IPS DF 4.7 (cell line): ENCODE data around the gene ASH1L.
"Not testable (repeated sequence)": the region's sequence is repeated elsewhere in the genome, so short reads cannot be mapped to it uniquely, and the experiment has no call there.

ENCODE experiments used
- DNase-seq: peaks from one replicate; pipeline ENCODE4 v3.0.0-alpha.2; 2013; ENCODE audit warnings: low spot score; ENCODE audit errors: extremely low read depth

Gene ASH1L

DNA sequence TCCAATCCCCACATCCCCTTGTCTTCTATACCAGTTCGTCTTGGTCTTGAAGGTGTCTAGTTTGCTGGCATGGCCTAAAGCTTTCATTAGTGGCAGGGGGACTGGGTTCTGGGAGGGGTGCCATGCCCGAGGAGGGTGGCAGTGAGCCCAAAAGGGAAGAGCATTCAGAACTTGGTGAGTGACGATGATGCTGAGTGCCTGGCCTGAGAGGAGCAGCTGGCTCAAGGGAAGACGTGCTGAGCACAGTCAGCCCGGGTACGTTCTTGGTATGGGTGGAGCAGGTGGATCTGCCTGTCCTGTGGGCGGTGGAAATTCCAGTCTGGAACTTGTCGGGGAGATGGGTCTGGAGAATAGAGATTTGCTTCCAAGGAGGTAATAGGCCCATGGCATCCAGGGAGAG lies 249.3 kb downstream of the ASH1L start:
- DNase-seq, result no peak

DNA sequence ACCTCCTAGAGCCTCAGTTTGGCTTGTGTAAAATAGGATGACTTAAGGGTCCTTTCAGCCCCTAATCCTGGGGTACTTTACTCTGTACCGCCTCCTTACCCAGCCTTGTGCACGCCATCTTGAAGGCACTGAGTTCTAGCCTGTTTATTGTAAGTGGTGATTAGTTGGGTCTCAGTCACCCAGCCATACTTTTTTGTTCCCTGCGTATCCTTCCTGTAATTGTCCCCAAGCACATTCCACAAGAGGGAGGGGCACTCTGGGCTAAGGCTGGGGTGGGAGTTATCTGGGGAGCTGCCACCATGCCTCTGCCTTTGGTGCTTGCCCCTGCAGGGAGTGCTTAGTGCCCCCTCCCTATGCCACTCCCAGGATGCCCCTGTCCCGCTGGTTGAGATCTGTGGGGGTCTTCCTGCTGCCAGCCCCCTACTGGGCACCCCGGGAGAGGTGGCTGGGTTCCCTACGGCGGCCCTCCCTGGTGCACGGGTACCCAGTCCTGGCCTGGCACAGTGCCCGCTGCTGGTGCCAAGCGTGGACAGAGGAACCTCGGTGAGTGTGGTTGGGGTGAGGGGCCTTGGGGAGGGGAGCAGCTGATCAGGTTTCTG lies 253.1 kb downstream of the ASH1L start:
- DNase-seq, result no peak

DNA sequence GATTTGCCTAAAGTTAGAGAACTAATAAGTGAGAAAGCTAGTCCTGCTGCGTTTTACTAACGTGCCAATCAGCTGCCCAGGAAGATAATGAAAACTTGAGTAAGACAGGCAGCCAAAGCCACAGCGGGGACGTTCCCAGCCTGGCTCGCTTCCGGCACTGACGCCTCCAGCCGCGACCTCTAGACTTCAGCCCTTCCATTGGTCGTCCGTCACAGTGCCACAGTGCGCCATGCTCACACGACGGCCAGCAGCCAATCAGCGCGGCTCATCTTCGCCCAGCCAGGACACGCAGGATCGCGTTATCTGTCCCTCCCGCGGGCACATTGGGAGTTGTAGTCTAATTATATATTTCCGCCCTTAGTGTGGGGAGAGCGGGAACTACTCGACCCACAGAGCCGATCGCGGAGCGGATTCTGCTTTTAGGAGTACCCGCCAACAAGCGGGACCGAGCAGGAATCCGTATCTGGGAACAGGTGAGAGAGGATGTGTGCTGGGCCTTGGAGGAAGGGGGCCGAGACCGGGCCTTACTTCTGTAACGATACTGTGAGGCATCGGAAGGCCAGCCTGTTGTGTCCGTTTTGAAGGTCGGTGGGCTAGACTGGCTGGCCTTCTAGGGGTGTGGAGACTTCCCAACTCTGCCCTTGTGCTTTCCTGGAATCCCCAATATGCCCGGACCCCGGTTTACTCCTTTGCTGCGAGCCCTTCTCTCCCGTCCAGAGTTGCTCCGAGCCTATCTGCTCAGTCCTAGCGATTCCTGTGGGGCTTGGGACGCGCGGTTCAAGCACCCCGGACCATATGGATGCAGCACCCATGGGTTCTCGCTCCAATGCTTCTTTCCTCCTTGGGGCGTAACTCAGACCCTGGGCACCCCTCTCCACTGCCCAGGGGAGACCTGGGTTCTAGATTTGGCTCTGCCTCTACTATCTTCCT lies 253.8 kb downstream of the ASH1L start, which contains the start of gene FDPS:
TSS of gene FDPS (plus strand) at position 374 of the 930 bp plus-strand sequence. CDS start 924 bp downstream, outside the sequence.
- peak; percentile 93 for DNase-seq

DNA sequence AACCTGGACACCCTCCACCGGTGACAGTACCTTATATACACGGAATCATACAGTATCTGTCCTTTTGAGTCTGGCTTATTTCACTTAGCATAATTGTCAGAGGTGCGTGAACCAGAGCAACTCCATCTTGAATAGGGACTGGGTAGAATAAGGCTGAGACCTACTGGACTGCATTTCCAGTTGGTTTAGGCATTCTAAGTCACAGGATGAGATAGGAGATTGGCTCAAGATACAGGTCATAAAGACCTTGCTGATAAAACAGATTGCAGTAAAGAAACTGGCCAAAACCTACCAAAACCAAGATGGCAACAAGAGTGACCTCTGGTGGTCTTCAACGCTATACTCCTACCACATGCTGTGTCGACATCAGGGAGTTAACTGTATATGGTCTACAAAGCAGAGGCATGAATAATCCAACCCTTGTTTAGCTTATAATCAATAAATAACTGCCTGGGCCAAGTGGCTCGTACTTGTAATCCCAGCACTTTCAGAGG lies 255.3 kb downstream of the ASH1L start:
- no peak for DNase-seq

DNA sequence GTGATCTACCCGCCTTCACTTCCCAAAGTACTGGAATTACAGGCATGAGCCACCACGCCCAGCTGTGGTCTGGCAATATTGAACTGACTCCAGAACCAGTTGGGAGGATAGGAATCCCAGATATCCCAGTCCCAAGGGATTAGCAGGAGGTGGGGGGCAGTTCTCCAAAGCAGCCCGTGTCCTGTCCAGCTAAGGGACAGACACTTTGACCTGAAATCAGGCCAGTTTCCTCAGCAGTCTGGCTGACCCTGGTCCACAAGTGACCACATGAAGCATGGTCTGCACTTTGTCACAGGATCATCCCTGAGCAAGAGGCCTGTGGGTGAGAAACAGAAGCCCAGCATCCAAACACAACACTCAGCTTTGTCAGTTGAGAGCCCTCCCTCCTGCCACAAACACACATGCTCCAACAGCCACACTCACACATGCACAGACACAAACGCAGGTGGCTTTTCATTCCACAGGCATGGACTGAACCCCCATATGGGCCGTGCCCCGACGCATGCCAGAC lies 256.7 kb downstream of the ASH1L start:
- DNase-seq, result no peak

DNA sequence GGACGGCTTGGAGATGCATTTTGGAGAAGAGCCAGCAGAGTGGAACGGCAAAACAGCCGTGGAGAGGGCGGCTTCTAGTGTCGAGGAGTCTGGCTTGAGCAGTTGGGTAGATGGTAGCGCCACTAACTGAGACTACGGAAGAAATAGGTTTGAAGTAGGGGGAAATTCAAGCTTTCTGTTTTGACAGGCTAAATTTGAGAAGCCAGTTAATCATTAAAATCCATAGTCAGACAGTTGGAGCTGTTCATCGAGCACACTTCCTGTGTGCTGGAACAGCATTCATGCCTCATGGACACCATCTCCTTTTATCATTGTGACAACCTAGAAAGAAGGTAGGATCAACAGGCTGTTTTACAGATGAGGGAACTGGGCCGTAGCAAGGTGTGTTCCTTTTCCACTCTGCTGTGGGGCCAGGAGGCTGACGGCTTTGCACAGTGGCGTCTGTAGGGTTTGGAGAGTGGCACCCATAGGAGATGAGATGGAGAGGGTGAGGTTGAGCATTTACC lies 258.0 kb downstream of the ASH1L start:
- DNase-seq, result no peak

DNA sequence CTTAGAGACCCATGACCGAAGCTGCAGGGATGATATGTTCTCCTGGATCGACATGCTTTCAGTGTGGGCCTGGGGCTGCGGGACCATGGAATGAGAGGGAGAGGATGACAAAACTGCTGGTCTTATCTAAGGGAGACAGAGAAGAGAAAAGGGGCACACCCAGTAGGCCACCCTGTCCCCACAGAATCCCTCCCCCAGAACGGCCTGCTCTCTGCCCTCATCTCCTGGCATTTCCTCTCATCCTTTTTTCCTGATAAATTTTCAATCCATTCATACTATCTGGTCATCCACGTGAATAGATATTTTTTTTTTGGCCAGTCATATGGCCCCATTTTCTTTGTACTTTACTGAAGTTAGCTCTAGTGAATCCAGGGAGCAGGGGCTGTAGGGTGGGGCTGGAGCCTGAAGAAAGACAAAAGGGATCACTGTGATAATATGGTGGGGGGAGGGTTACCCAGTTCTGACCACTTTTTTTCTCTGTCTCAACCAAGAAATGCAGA lies 261.2 kb downstream of the ASH1L start, which contains the start of gene PKLR:
TSS of gene PKLR (minus strand) at position 97 of the 500 bp plus-strand sequence. CDS start at position 54, 43 bp downstream.
- DNase-seq, result no peak

DNA sequence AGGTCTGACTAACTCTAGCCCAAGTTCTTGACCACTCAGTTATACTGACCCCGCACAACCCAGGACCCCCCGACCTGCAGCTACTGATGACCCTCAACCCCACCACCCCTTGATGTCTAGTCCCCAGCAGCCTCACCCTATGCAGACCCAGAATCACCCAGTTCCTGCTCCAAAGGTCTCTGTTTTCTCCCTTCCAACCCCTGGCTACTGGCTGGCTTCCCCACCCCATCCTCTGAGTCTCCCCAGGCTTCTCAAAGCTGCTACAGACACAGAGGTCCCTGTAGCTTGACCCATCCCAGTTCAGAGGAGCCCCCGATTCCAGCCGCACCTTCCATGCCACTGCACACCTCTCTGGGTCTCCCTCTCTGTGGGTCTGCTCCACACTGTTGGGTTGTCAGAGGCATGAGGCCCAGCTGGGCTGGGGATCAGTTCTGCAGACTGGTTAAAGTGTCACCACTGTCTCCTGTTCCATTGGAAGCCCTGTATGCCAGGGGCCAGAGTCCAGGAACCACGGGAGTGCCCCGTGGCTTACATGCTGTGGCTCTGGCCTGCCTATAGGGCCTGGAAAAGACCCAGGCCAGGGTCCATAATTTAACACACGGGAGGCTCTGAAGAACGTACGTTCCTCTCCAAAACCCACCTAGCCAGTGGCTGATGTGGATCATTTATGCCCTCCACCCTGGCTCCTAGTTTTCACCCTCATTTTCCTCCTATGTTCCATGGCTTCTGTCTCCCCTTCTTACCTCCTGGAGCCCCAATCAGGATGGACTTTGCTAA lies 261.9 kb downstream of the ASH1L start:
- no peak for DNase-seq

DNA sequence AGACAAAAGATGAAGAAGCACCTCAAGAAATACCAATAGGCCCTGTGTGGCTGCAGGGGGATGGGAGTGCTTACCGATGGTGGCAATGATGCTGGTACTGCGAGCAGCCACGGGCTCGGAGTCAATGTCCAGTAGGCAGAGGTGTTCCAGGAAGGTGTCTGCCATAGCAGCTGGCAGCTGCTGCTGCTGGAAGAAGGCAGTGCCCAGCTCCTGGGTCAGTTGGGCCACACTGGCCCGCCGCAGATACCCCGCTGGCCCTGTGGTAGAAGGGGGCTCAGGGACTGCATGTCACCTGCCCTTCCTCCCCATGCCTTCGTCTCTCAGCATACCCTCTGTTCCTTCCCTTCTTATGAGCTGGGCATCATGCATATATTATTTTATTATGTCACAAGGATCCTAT lies 262.6 kb downstream of the ASH1L start:
- DNase-seq, result no peak

DNA sequence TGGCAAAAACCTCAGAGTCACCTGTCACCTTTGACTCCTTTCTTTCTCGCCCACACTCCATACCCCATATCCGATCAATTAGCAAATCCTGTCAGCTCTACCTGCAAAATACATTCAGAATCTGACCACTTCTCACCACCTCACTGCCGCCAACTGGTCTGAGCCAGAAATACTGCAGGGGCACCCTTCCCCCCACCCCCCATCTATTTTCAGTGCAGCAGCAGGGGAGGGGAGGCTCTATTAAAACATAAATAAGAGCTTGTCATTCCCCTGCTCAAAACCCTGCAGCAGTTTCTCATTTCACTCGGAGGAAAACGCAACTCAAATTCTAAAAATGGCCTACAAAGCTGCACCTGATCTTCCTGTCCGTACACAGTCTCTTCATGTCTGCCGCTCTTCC lies 265.2 kb downstream of the ASH1L start:
- DNase-seq, result no peak

DNA sequence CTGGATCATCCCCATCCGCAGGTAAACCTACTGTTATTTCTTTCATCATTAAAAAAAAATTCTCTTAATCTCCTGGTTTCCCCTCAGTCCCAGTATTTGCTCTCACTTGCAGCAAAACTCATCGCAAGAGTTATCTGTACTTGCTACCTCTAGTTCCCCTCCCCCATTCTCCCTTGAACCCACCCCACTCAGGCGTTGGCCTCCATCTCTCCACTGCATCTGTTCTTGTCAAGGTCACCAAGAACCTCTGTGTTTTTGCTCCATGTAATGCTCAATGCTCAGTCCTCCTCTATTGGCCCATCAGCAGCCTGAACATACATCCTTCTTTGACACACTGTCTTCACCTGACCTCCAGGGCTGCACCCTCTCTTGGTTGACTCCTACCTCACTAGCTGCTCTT lies 265.9 kb downstream of the ASH1L start:
- DNase-seq, result no peak

DNA sequence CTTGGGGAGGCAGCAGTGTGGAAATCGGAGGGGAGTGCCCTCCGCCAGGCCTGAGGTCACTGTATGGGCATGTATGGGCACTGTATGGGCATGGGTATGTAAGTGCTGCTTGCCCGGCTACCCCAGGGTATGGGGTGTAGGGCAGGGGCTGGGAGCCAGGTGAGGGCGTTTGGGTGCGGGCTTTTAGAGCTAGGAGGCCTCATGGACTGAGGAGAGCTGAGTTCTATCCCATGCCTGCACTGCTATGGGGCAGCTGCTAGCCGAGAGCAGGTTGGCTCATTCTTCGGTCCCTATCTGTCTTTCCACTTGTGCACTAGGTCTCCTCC lies 266.7 kb downstream of the ASH1L start:
- DNase-seq, result no peak

DNA sequence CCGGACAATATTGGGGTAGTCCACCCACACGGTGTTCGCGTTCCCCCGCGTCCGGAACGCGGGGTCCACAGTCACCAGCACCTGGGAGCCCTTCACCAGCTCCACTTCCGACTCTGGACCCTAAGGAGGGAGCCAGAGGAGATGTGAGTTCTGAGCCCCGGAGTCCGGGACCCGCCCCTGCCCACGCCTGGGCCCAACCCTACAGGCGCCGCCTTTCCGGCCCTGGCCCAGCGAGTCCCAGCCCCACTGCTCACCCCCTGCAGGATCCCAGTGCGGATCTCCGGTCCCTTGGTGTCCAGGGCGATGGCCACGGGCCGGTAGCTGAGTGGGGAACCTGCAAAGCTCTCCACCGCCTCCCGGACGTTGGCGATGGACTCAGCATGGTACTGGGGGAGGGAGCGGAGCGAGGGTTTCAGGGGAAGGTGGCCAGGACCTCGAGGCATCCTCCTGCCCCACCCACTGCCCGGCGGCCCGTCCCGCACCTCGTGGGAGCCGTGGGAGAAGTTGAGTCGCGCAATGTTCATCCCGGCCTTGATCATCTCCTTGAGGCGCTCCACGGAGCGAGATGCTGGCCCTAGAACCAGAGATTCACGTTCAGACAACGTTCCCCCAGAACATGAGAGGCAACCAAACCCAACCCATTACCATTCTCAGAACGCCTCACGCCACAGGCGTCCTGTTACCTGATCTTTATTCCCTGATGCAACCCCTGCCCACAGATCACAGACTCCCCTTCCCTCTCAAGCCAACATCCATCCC lies 267.2 kb downstream of the ASH1L start:
- no peak for DNase-seq

DNA sequence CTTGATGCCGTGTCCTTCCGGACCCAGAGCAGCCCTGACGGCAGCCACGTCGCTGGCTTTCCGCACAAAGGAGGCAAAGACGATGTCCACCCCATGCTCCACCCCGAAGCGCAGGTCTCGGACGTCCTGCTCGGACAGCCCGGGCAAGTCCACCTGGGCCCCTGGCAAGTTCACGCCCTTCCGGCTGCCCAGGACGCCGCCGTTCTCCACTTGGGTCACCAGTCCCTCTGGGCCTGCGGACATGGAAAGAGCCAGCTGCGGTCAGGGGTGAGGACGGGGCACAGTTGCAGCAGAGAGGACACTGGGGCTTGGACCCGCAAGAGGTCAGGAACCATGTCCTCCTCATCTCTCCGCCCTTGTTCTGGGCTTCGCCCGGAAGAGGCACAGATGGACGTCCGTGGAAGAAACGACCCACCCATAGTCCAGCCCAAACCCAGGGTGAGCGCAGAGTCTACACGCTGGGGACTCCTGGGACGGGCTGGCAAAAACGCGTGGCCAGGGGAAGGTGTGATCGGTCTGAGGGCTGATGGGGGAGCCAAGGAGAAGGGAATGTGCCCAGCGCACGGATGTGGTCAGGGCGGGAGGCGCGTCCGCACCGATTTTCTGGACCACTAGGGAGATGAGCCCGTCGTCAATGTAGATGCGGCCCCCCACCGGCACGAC lies 268.0 kb downstream of the ASH1L start:
- DNase-seq, result no peak

DNA sequence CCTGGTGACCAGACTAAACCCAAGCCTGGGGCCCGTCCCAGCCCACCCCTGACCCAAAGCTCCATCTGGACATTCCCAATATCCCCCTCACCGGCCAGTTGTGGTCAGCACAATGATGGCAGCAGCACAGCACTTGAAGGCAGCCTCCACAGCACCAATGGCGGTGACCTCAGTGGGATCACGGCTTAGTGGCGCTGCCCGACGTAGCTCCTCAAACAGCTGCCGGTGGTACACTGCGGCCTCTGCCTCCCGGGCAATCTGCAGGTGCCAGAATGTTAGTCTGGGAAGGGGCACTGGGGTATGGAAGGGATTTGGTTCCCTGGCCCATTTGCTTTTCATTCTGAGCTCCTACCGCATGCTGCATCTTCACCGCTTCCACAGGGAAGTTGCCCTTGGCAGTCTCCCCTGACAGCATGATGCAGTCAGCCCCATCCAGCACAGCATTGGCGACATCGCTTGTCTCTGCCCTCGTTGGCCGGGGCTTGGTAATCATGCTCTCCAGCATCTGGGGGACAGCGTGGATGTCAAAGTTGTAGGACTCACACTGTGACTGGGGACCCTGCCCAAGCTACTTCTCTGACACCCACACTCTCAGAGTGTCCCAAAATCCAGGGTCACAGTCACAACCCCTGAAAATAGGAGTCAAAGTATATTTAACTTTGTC lies 269.4 kb downstream of the ASH1L start:
- DNase-seq, result no peak

DNA sequence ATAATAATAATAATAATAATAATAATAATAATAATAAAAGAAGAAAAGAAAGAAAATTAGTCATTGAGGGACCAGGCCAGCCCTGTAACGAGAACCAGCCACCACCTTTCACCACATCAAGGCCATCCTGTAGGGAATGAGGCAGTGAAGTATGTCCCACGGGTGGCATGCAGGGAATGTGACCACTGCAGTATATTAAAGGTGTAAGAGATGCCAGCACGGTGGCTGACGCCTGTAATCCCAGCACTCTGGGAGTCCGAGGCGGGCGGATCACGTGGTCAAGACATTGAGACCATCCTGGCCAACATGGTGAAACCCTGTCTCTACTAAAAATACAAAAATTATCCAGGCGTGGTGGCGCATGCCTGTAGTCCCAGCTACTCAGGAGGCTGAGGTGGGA lies 271.6 kb downstream of the ASH1L start:
- not testable (repeated sequence) for DNase-seq

DNA sequence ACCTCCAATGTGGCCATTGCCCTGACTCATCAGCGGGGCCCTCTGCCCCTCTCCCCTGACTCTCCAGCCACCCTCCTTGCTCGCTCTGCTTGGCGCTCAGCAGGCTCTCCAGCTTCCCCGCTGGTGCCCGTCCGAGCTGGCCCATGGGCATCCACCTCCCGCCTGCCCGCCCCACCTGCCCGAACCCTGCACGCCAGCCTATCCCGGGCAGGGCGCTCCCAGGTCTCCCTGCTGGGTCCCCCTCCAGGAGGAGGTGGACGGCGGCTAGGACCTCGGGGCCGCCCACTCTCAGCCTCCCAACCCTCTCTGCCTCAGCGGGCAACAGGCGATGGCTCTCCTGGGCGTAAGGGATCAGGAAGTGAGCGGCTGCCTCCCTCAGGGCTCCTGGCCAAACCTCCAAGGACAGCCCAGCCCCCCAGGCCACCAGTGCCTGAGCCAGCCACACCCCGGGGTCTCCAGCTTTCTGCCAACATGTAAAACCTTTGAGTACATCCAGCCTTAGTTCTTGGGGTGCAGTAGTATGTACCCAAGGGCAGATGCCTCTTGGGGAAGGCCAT lies 274.5 kb downstream of the ASH1L start:
- DNase-seq, result no peak

DNA sequence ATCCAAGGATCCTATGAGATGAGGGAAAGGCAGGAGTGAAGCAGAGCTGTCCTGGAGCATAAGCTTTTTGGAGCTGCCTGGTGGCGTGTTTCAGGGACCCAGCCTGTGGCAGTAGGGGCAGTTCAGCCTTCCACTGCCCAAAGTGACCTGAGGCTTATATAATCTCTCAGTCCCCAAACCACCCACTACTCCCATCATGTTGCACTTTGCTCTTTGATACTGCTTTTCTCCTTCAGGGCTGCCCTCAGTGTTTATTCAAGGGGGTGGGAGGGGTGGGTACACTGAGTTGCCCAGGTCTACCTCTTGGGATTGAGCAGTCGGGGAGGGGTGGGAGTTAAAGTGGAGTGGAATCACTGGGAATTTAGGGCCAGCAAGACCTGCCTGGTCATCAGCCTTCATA lies 276.1 kb downstream of the ASH1L start:
- DNase-seq, result no peak

DNA sequence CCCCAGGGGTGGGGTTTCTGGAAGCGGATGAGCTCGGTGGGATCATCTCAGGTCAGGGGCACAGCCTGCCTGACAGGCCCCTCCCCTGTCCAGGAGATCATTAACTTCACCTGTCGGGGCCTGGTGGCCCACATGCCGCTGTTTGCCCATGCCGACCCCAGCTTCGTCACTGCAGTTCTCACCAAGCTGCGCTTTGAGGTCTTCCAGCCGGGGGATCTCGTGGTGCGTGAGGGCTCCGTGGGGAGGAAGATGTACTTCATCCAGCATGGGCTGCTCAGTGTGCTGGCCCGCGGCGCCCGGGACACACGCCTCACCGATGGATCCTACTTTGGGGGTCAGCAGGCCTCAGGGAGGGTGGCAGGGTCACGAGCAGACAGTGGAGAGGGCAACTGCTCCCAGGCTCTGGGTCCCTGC lies 277.0 kb downstream of the ASH1L start:
- DNase-seq, result no peak
